Left lung (tissue), 10 donors: ENCODE measurements around the gene NME7. TPM values are rescaled to one million over a fixed set of nuclear protein-coding genes. Genes with fewer than 3 reads are reported as not detected.

ENCODE experiments used
- ATAC-seq: fragments of 200-7000 bp; cut with Tn5 transposase; one replicate; pipeline ENCODE4 v1.9.1; 2020; ENCODE audit warnings: moderate library complexity
- DNase-seq, 4 donors: peaks; one replicate each; pipeline ENCODE4 v3.0.0-alpha.2; 2013 to 2020
- H3K27ac ChIP-seq, 2 donors: fragments of 200-600 bp; sonication (generic) in 1 of 2; one replicate each; pipeline versions ENCODE4 v1.5.0 to v1.8.0; 2020 to 2021
- H3K27me3 ChIP-seq, 2 donors: fragments of 200-600 bp; sonication (generic) in 1 of 2; one replicate each; pipeline versions ENCODE4 v1.5.0 to v1.8.0; 2020 to 2021
- H3K36me3 ChIP-seq, 2 donors: fragments of 200-600 bp; sonication (generic) in 1 of 2; one replicate each; pipeline versions ENCODE4 v1.5.0 to v1.8.0; 2020 to 2021
- H3K4me1 ChIP-seq, 2 donors: fragments of 200-600 bp; one replicate each; pipeline ENCODE4 v1.8.0; 2021
- H3K4me3 ChIP-seq, 2 donors: fragments of 200-600 bp; sonication (generic) in 1 of 2; one replicate each; pipeline versions ENCODE4 v1.5.0 to v1.8.0; 2020 to 2021; ENCODE audit warnings: mild to moderate bottlenecking in 1 of 2
- H3K9me3 ChIP-seq, 2 donors: fragments of 200-600 bp; sonication (generic) in 1 of 2; one replicate each; pipeline versions ENCODE4 v1.5.0 to v1.8.0; 2020 to 2021
- CTCF ChIP-seq, 2 donors: fragments of 200-600 bp; sonication (generic) in 1 of 2; IDR thresholded peaks; one replicate each; pipeline versions ENCODE4 v1.5.0 to v1.8.0; 2021; ENCODE audit warnings: antibody characterized with exemption in 2 of 2
- intact Hi-C, 2 donors: fragments of 100-400 bp; cut with DNase I; formaldehyde crosslinking; loops; one replicate each; pipeline versions ENCODE4 v1.11.2 to v1.14.2; 2022
- polyA plus RNA-seq, 6 donors: library from polyadenylated mRNA; unstranded; fragments of 120-200 nt; gene quantifications; one replicate each; pipeline ENCODE4 v1.2.1, GENCODE V29; 2013; ENCODE audit not compliant: insufficient read length in 6 of 6
- total RNA-seq, 2 donors: library from RNA; stranded (reverse); fragmentation: NEBNext Ultra II Directional; extraction: Animal tissue kit (Norgen Biotek cat#: 25700); gene quantifications; one replicate each; pipeline ENCODE4 v1.2.1, GENCODE V29; 2021
- donor health status: DM: no; HTN: yes; CAD: no.
- donor health status: DM: no; HTN: no; CAD: no.

The NME7 gene
- total and polyA plus RNA-seq, 8 donors = 13.6 to 77.6 (median 59.3) TPM

GRCh38 chr1:169138866-169139670 lies 228.5 kb downstream of the NME7 start:
- Histone ChIP-seq H3K27me3 (no peaks in the 10 kb centered on the region), H3K36me3 (no peaks in the 10 kb centered on the region), H3K4me1 (no peaks in the 10 kb centered on the region), H3K27ac (no peak overlapping the region), H3K4me3 (no peak overlapping the region), H3K9me3 (no peaks in the 10 kb centered on the region)
- intact Hi-C loops = no loop called here
- no peak for ATAC-seq
- no peak for DNase-seq
- no peak for TF ChIP-seq CTCF (IDR thresholded peaks at IDR 0.05)

- no peaks in the 10 kb centered on the region for H3K4me1 ChIP-seq
- TF ChIP-seq CTCF (IDR thresholded peaks at IDR 0.05) = no peak
- intact Hi-C loops = no loop called here
- H3K36me3 ChIP-seq = peaks cover 0 to 4% of the 10 kb centered on the region in 2 donors
- H3K27me3 ChIP-seq = no peaks in the 10 kb centered on the region
- DNase-seq (no peak), ATAC-seq (no peak)
- no peak overlapping the region for H3K4me3 ChIP-seq
- H3K27ac ChIP-seq = no peak overlapping the region
- H3K9me3 ChIP-seq = no peaks in the 10 kb centered on the region
Observed at GRCh38 chr1:169137357-169137756, 230.2 kb downstream of the NME7 start.

GRCh38 chr1:169133801-169134502 lies 233.6 kb downstream of the NME7 start:
- DNase-seq = peak in 1 of 4 donors; percentile 23

GRCh38 chr1:169133228-169133576 lies 234.4 kb downstream of the NME7 start:
- Histone ChIP-seq H3K9me3 (no peaks in the 10 kb centered on the region), H3K27ac (no peak overlapping the region), H3K36me3 (peaks cover 3 to 27% of the 10 kb centered on the region in 2 donors), H3K27me3 (no peaks in the 10 kb centered on the region), H3K4me1 (no peaks in the 10 kb centered on the region), H3K4me3 (no peak overlapping the region)
- DNase-seq (no peak), ATAC-seq (no peak)
- intact Hi-C loops = no loop called here
- no peak for TF ChIP-seq CTCF (IDR thresholded peaks at IDR 0.05)

More at GRCh38 chr1:169133801-169134502, 233.6 kb downstream of the NME7 start:
- Histone ChIP-seq H3K4me3 (no peak overlapping the region), H3K27me3 (no peaks in the 10 kb centered on the region), H3K36me3 (peaks cover 3 to 19% of the 10 kb centered on the region in 2 donors), H3K4me1 (no peaks in the 10 kb centered on the region), H3K9me3 (no peaks in the 10 kb centered on the region), H3K27ac (no peak overlapping the region)
- intact Hi-C loops = no loop called here
- peak in 1 of 2 donors; percentile 26 for TF ChIP-seq CTCF (IDR thresholded peaks at IDR 0.05)
- peak; percentile 55 for ATAC-seq

GRCh38 chr1:169132512-169133227 lies 234.9 kb downstream of the NME7 start:
- TF ChIP-seq CTCF (IDR thresholded peaks at IDR 0.05) = no peak
- peaks cover 3 to 32% of the 10 kb centered on the region in 2 donors for H3K36me3 ChIP-seq
- DNase-seq (no peak), ATAC-seq (no peak)
- no peaks in the 10 kb centered on the region for H3K4me1 ChIP-seq
- no peaks in the 10 kb centered on the region for H3K27me3 ChIP-seq
- H3K9me3 ChIP-seq = no peaks in the 10 kb centered on the region
- H3K27ac ChIP-seq = no peak overlapping the region
- intact Hi-C loops = no loop called here
- H3K4me3 ChIP-seq = no peak overlapping the region
